ENCODE measurements around the gene RASA3. TPM values are rescaled to one million over a fixed set of nuclear protein-coding genes. Genes with fewer than 3 reads are reported as not detected.

RASA3 gene
- polyA plus RNA-seq, 1 donor from 2014 or later, result 8.5 TPM

GRCh38 chr13:114002771-114003321, 129.6 kb downstream of the RASA3 start:
- Histone ChIP-seq H3F3A (ENCODE audit: insufficient read depth, low read length, poor library complexity, severe bottlenecking) (no peaks in the 10 kb centered on the region), H2AFZ (ENCODE audit: low read depth, low read length) (no peak overlapping the region), H3K9me2 (ENCODE audit: insufficient read depth, low read length) (no peaks in the 10 kb centered on the region), H3K79me2 (replicated peaks; ENCODE audit: insufficient read depth, low read length) (no peaks in the 10 kb centered on the region), H3K4me2 (ENCODE audit: low read length) (no peak overlapping the region), H4K20me1 (ENCODE audit: insufficient read depth) (no peaks in the 10 kb centered on the region), H3K4me3 (ENCODE audit: low read length) (no peak overlapping the region), H3K9me3 (ENCODE audit: low read length) (no peaks in the 10 kb centered on the region), H3K27me3 (ENCODE audit: insufficient read depth, low read depth, low read length) (no peaks in the 10 kb centered on the region), H3K36me3 (ENCODE audit: insufficient read depth, low read length) (no peaks in the 10 kb centered on the region), H3K9ac (ENCODE audit: low read length) (no peak overlapping the region), H3K27ac (ENCODE audit: low read length) (no peak overlapping the region)
- TF ChIP-seq, protein P1, sequence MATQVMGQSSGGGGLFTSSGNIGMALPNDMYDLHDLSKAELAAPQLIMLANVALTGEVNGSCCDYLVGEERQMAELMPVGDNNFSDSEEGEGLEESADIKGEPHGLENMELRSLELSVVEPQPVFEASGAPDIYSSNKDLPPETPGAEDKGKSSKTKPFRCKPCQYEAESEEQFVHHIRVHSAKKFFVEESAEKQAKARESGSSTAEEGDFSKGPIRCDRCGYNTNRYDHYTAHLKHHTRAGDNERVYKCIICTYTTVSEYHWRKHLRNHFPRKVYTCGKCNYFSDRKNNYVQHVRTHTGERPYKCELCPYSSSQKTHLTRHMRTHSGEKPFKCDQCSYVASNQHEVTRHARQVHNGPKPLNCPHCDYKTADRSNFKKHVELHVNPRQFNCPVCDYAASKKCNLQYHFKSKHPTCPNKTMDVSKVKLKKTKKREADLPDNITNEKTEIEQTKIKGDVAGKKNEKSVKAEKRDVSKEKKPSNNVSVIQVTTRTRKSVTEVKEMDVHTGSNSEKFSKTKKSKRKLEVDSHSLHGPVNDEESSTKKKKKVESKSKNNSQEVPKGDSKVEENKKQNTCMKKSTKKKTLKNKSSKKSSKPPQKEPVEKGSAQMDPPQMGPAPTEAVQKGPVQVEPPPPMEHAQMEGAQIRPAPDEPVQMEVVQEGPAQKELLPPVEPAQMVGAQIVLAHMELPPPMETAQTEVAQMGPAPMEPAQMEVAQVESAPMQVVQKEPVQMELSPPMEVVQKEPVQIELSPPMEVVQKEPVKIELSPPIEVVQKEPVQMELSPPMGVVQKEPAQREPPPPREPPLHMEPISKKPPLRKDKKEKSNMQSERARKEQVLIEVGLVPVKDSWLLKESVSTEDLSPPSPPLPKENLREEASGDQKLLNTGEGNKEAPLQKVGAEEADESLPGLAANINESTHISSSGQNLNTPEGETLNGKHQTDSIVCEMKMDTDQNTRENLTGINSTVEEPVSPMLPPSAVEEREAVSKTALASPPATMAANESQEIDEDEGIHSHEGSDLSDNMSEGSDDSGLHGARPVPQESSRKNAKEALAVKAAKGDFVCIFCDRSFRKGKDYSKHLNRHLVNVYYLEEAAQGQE (IDR thresholded peaks at IDR 0.05; ENCODE audit: borderline replicate concordance), result no peak
- no peak for TF ChIP-seq SMC3 (conservative IDR thresholded peaks at IDR 0.05; ENCODE audit: poor library complexity)
- TF ChIP-seq TAF1 (IDR thresholded peaks at IDR 0.05; ENCODE audit: low read depth), result no peak
- TF ChIP-seq RAD21 (conservative IDR thresholded peaks at IDR 0.05), result no peak
- TF ChIP-seq CTCF (IDR thresholded peaks at IDR 0.05; ENCODE audit: poor library complexity, severe bottlenecking), result no peak
- no peak for TF ChIP-seq EZH2 (IDR thresholded peaks at IDR 0.05; ENCODE audit: borderline replicate concordance, insufficient read depth, low read length, poor library complexity, severe bottlenecking)
- no peak for TF ChIP-seq POLR2AphosphoS5 (IDR thresholded peaks at IDR 0.05)
- no peak for TF ChIP-seq MXI1 (conservative IDR thresholded peaks at IDR 0.05; ENCODE audit: poor library complexity, severe bottlenecking)

- TF ChIP-seq EZH2 (IDR thresholded peaks at IDR 0.05; ENCODE audit: borderline replicate concordance, insufficient read depth, low read length, poor library complexity, severe bottlenecking), result no peak
- no peak for TF ChIP-seq RAD21 (conservative IDR thresholded peaks at IDR 0.05)
- TF ChIP-seq POLR2AphosphoS5 (IDR thresholded peaks at IDR 0.05), result no peak
- no peak for TF ChIP-seq EP300 (conservative IDR thresholded peaks at IDR 0.05; ENCODE audit: poor library complexity, severe bottlenecking)
- no peak for TF ChIP-seq SMC3 (conservative IDR thresholded peaks at IDR 0.05; ENCODE audit: poor library complexity)
- no peak for TF ChIP-seq CTCF (IDR thresholded peaks at IDR 0.05; ENCODE audit: poor library complexity, severe bottlenecking)
- TF ChIP-seq MXI1 (conservative IDR thresholded peaks at IDR 0.05; ENCODE audit: poor library complexity, severe bottlenecking), result no peak
- TF ChIP-seq TAF1 (IDR thresholded peaks at IDR 0.05; ENCODE audit: low read depth), result no peak
- TF ChIP-seq, protein P1 (IDR thresholded peaks at IDR 0.05; ENCODE audit: borderline replicate concordance), result no peak
- Histone ChIP-seq H3K9me2 (ENCODE audit: insufficient read depth, low read length) (no peaks in the 10 kb centered on the region), H2AFZ (ENCODE audit: low read depth, low read length) (no peak overlapping the region), H3K36me3 (ENCODE audit: insufficient read depth, low read length) (no peaks in the 10 kb centered on the region), H3K4me3 (ENCODE audit: low read length) (no peak overlapping the region), H3K27me3 (ENCODE audit: insufficient read depth, low read depth, low read length) (no peaks in the 10 kb centered on the region), H4K20me1 (ENCODE audit: insufficient read depth) (no peaks in the 10 kb centered on the region), H3K9ac (ENCODE audit: low read length) (no peak overlapping the region), H3K79me2 (replicated peaks; ENCODE audit: insufficient read depth, low read length) (no peaks in the 10 kb centered on the region), H3K9me3 (ENCODE audit: low read length) (no peaks in the 10 kb centered on the region), H3K27ac (ENCODE audit: low read length) (no peak overlapping the region), H3K4me2 (ENCODE audit: low read length) (no peak overlapping the region), H3F3A (ENCODE audit: insufficient read depth, low read length, poor library complexity, severe bottlenecking) (no peaks in the 10 kb centered on the region)
Observed at GRCh38 chr13:114002009-114002544, 130.3 kb downstream of the RASA3 start.
